HTR-8/SVneo (cell line): ENCODE results near the gene COMP.

Experiments used
- DNase-seq: peaks from one replicate; pipeline ENCODE4 v3.0.0; 2011; ENCODE audit warnings: low spot score, mixed read lengths; ENCODE audit not compliant: insufficient read length
- FAIRE-seq: peaks from 2 replicates; lab custom pipeline; 2011; peaks lifted over from hg19 to GRCh38; lab: Jason Lieb, UNC

The COMP gene

DNA sequence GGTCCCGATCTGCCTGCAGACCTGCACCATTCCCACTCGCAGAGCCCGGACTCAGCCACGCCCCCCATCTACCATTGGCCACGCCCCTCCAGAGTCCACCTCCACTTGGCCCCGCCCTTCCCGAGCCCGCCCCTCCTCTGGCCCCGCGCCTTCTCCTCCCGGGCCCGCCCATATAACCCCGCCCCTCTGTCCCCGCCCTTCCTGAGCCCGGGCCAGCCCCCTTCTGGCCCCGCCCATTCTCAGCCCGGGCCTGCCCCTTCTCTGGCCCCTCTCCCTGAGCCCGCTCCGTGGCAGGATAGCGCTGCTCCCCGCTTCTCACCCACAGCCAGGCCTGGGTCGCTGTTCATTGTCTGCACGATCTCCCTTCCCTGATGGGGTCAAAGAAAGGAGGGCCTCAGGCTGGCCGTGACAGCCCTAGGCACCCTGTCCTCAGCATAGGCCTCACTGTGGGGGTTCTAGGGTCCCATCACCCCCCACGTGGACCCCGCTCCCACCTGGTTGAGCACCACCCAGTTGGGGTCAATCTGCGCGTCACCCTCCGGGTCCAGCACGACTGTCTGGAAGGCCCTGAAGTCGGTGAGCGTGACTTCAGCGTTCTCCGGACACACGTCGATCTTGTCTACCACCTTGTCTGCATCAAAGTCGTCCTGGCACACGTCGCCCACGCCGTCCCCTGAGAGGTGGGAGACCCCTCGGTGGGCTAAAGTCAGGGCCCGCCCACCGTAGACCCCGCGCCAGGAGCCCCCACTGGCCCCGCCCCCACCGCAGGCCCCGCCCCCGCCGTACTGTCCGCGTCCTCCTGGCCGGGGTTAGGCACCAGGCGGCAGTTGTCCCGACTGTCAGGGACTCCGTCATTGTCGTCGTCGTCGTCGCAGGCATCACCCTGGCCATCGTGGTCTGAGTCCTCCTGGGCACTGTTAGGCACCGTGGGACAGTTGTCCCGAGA, 5.7 kb downstream of the COMP start:
- peak; percentile 54 for FAIRE-seq
- peak; percentile 57 for DNase-seq

DNA sequence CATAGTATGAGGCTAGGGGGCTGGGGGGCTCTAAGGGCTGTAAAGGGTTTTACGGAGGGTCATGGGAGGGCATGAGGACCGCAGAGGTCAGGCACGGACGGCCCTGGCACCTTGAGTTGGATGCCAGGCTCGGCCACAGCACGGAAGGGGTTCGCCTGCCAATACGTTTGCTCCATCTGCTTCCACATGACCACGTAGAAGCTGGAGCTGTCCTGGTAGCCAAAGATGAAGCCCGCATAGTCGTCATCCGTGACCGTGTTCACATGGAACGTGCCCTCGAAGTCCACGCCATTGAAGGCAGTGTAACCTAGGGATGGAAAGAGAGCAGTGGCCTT, 6.4 kb downstream of the COMP start:
- FAIRE-seq (peak; percentile 52), DNase-seq (no peak)

DNA sequence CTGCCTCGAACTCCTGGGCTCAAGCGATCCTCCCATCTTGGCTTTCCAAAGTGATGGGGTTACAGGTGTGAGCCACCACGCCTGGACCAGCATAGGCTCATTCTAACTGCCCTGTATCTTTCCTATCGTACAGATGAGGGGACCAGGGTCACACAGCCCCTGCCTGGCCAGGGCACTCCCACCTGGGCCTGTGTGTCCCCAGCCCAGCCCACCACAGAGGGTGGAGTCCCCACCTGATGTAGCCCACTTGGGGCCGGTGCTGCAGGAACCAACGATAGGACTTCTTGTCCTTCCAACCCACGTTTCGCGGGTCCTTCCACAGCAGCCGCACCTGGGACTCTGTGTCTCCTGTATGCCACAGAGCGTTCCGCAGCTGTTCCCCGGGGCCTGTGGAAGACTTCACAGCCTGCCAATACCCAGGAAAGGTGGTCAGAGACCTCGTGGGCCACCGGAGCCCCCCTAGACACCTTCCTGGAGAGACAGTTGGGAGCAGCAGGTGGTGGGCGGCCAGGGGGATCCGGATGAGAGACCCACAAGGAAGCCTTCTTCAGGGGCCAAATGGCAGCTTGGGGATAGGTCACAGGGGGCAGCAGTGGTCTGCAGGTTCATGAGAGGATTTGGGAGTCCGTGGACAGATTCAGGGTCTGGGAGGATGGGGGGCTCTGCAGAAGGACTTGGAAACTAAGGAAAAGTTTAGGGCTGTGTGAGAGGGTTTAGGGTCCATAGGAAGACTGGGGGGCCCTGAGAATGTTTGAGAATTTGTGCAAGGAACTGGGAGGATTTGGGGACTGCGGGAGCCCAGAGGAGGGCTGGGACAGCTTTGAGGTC, 6.9 kb downstream of the COMP start:
- FAIRE-seq: no peak

DNA sequence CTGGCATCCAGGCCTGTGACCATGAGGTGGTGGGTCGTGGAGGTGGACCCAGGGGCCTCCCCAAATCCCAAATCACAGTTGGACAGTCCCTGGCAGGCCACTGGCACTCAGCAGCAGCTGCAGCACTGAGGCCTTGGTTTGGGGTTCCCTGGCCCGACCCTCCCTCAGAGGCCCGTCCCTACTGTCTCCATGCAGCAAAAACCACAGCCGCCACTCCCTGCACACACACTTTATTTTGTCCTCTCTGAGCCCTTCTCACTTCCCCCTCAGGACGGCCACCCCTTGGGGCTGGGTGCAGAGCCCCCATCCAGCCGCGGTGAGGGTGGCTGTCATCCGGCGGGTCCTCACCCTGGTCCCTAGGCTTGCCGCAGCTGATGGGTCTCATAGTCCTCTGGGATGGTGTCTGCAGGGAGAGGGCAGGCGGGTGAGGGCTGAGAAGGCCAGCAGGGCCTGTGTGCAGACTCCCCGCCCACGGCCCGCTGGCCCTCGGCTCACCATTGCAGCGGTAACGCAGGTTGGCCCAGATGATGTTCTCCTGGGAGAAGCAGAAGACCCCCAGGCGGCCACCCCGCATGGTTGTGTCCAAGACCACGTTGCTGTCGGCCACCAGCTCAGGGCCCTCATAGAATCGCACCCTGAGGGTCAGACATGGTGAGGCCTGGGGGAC, 8.4 kb downstream of the COMP start:
- no peak for DNase-seq
- FAIRE-seq: no peak

More for the DNA sequence above, 6.9 kb downstream of the COMP start:
- no peak for DNase-seq

DNA sequence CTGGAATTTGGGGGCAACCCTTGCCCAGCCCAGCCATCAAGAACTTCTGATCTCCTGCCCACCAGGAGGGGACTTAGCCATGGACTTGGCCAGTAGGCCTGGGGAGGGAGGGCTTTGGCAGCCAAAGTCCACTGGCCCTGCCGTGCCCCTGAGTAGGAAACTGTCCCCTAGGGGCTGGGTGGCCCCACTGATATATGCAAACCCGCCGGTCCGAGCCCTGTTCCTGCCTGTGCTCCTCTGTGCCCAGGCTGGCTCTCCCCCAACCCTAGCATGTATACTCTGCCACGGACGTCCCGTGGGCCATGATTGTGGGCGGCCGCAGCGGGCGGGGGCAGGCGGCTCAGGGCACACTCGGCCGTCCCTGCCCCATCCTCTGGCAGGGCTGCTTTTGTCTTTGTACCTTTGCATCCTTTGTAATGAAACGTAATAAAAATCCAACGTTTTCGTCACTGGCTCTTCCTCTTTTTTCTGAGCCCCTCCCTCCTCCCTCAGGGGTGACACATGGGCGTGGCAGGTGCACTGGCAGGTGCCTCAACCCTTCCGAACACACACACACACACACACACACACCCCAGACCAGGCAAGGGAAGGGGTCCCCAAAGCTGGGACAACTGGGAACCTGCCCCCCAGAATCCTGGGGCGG, 9.1 kb downstream of the COMP start:
- DNase-seq (no peak), FAIRE-seq (no peak)

DNA sequence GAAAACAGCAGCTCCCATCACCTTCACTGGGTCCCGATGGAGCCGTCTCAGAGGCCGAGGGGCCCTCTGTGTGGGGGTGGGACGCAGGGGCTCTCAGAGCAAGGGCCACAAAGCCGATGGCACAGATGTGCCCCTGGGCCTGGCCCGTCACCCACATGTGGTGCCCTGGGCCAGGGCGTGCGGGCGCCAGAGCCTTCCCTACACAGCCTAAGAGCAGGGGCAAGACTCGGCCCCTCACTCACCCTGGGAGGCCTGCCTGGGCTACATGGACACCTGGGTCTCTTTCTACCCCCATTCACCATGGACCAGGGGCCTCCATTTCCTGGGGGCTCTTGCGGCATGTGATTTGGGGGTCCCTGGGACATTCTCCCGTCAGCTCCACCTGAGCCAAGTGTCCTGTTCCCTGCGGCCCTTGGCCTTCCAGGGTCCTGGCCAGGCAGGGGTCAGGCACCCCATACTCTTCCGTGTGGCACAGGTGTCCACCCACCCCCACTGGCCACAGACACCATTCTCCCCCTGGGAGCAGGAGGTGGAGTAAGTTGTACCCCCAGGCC, 10.0 kb downstream of the COMP start:
- no peak for FAIRE-seq

DNA sequence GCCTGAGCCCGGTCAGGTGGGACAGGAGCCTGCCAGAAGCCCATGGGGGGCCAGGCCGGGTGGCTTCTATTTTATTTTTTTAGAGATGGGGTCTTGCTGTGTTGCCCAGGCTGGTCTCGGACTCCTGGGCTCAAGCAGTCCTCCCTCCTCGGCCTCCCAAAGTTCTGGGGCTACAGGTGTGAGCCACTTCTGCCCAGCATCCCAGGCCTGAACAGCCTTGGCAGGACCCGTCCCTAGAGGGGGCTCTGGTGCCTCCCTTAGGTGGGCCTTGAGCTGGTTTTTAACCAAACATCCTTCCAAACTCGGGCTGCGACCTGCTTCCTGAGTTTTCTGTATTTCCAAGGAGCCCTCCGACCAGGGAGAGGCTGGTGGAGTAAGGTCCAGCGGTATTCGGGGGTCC, 10.5 kb downstream of the COMP start:
- no peak for FAIRE-seq
- DNase-seq: no peak

More for the DNA sequence above, 10.0 kb downstream of the COMP start:
- DNase-seq: no peak

DNA sequence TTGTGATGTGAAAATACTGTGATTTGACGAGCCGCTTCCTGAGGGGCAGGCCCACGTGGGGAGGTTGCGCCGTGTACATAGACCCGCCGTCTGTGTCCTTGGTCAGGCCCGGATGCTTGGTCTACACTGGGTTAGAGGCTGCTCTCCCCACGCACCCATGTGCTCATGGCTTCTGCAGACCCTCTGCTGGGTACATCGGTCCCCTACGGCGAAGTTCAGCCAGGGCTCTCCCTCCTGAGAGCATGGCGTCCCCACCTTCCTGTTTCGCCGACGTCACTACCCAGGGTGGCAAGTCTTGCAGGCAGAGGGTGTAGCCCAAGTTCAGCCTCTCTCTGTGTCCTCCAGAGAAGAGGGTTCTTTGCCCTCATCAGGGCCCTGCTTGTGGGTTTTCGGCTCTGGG, 11.0 kb downstream of the COMP start:
- FAIRE-seq: no peak
- no peak for DNase-seq

DNA sequence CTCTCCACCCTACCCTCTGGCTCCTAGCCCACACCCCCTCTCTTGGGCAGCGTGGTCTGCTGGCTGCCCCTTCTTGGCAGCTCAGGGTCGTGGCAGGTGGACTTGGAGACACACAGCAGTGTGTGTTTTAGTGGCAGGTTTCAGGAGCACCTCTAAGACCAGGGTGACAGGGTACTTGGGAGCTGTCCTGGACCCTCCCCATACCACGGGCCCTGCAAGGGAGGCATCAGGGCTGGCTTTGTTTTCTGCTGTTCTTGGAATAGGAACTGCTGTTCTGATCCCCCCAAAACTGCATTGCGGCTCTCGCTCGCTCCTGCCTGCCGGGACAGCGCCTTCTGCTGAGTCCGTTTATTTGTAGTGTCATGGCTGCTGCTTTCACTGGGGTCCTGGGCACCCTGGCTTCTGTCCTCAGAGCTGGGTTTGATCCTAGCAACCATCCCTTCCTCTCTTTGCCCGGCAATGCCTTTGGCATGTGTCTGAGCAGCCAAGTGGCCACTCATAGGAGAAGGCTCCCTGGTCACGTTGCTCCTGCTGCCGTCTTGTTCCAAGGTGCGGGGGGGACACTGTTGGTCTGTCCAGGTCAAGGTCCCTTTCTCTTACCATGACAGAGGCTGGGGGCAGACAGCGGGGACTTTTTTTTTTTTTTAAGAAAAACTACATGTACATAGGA, 12.1 kb downstream of the COMP start:
- FAIRE-seq: no peak
- DNase-seq: no peak

DNA sequence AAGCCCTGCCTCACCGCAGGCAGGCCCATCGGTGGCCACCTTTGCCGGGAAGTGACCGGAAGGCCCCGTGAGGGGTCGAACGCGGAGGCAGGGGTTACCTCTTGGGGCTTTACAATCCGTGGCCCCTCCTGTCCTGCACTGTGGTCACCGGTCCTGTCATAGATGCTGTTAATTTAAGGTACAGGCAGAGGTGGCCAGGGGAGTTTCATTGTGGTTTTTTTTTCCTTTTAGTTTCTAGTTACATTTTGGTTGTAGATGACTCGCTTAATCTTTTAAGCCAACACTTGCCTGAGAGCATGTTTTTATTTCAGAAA, 13.1 kb downstream of the COMP start:
- no peak for FAIRE-seq
- no peak for DNase-seq

DNA sequence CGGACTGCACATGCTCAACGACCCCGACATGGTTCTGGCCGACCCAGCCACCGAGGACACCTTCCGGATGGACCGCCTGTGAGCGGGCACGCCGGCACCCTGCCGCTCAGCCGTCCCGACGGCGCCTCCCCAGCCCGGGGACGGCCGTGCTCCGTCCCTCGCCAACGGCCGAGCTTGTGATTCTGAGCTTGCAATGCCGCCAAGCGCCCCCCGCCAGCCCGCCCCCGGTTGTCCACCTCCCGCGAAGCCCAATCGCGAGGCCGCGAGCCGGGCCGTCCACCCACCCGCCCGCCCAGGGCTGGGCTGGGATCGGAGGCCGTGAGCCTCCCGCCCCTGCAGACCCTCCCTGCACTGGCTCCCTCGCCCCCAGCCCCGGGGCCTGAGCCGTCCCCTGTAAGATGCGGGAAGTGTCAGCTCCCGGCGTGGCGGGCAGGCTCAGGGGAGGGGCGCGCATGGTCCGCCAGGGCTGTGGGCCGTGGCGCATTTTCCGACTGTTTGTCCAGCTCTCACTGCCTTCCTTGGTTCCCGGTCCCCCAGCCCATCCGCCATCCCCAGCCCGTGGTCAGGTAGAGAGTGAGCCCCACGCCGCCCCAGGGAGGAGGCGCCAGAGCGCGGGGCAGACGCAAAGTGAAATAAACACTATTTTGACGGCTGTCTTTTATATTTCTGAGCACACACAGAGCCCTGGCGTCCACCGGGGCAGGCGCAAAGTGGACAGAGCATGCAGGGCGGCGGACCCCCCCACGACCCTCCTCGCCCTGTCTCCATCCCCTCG, 13.6 kb downstream of the COMP start:
- DNase-seq (no peak), FAIRE-seq (no peak)

DNA sequence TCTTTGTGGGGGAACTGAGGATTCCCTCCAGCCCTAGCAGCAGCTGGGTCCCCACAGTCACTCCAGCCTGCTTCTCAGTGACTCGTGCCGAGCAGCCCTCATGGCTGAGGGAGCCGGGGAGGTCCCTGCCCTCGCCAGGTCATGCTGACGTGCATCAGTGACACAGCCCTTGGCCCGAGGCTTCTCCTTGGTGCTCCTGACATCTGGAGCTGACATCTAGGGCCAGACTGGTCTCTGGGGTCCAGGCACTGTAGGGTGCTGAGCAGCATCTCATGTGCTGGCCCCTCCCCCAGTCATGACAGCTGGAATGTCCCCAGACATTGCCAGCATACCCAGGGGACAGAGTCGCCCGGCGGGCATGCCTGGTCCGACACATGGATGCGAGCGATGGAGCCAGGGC, 14.4 kb downstream of the COMP start:
- FAIRE-seq (peak; percentile 71), DNase-seq (peak; percentile 44)

DNA sequence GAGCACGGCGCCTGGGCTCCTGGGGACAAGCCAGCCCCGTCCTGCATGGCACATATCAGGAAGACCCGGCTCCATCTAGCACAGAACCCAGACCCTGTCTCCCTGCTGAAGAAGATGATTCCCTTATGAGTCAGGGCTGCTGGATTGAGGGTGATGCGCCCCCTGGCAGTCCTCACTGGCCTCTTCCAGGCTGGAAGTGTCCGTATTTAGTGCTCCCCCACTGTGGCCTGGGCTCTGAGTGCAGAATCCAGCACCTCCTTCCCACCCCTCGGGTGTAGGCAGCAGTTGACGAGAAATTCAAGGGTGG, 14.9 kb downstream of the COMP start:
- DNase-seq (peak; percentile 76), FAIRE-seq (no peak)

DNA sequence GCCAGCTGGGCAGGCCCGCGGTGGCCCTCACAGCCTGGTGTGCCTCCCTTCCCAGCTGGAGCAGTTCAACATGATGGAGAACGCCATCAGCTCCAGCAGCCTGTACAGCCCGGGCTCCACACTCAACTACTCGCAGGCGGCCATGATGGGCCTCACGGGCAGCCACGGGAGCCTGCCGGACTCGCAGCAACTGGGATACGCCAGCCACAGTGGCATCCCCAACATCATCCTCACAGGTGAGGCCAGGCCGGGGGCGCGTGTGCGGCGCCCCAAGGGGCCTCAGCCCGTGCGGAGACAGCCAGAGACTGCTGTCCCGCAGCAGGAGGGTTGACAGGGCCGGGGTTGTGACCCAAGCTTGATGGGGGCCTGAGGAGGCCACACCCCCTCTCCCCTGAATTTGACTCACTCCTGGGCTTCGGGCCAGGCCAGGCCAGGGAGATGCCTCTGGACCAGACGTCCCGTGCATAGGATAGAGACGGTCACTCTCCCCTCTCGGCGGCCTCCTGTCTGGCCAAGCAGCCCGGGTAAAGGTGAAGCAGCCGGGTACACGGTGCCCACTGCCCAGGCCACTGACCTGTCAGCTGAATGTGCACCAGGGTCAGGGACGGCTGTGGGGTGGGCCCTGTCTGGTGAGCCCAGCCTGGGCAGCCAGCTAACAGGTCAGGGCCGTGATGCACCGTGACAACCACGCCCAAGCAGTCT, 15.4 kb downstream of the COMP start:
- FAIRE-seq: peak; percentile 89
- DNase-seq: peak; percentile 75

DNA sequence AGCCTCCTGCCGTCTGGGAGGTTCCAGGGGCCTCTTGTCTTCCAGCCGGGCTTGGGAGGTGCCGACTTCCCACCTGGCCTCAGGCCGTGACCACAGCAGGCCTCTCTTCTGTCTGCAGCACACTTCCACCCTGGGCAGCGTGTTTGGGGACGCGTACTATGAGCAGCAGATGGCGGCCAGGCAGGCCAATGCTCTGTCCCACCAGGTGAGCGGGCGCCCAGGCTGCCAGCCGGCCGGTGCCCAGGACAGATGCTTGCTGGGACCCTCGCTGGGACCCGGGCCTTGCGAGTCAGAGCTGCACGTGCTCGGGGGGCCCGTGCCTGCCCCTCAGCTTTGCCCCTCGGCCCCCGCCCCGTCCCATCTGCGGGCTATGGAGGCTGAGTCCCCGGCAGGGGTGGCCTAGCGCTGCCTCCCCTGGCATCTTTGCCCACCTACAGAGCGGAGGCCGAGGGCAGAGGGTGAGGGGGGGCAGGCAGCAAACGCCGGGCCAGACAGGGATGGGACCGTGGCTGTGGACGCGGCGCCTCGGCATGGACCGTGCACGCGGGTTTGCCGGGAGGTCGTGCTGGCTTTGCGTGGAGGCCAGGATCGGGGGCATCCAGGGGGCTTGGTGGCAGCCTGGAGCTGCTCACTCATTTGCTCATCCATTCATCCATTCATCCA, 16.2 kb downstream of the COMP start:
- FAIRE-seq (no peak), DNase-seq (no peak)

DNA sequence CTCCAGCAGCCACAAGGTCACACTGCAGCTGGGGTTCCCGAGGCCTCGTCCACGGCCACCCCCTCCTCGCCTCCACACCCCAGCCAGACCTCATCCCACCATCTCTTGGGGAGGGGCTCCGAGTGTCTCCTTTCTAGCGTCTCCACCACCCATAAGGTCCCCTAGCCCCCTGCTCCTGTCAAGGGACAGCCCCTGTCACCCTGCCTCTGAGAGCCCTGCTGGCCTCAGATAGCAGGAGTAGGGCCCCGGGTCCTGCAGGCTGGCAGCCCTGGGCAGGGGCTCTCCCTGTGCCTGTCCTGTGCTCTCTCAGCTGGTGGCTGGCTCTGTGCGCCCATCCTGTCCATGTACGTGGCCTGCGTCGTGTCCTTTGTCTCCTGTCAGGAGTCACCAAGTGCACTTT, 17.0 kb downstream of the COMP start:
- FAIRE-seq (no peak), DNase-seq (no peak)

DNA sequence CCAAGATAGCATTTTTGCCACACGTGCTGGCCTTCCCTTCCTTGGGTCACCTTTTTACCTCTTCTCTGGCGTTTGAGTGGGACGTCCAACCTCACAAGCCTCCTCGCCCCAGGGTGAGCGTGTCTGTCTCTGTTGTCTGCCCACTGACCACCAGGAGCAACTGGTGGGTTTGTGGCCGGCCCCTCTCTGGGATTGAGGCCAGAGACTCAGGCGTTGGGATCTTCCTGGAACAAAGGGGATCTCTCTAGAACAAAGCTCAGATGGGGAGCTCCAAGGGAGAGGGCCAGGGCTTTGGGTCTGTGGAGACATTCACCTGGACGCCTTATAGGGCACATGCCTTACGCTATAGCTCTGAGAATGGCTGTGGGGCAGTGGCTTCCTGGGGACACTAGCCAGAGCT, 17.4 kb downstream of the COMP start:
- FAIRE-seq (no peak), DNase-seq (no peak)
